Neural cell (in vitro differentiated cells): ENCODE measurements around the gene L3MBTL4. TPM values are rescaled to one million over a fixed set of nuclear protein-coding genes. Genes with fewer than 3 reads are reported as not detected.

Source experiments
- H2AFZ ChIP-seq: fragments of 200-600, 300-800 bp; sonication (generic), shearing (Covaris generic); 2 replicates; pipeline ENCODE4 v1.6.0; 2014; ENCODE audit warnings: low read depth, mild to moderate bottlenecking, antibody characterized with exemption, low read length, moderate library complexity
- H3F3A ChIP-seq: fragments of 200-600 bp; shearing (Covaris generic); 2 replicates; pipeline ENCODE4 v1.6.1; 2016; ENCODE audit warnings: mild to moderate bottlenecking, moderate library complexity, mixed read lengths, antibody characterized with exemption, low read length; ENCODE audit not compliant: insufficient read depth, poor library complexity, severe bottlenecking
- H3K27ac ChIP-seq: fragments of 200-600, 300-800 bp; sonication (generic), shearing (Covaris generic); 2 replicates; pipeline ENCODE4 v1.5.1; 2014; ENCODE audit warnings: mild to moderate bottlenecking, low read length, moderate library complexity
- H3K27me3 ChIP-seq: fragments of 300-800, 200-600 bp; sonication (generic), shearing (Covaris generic); 2 replicates; pipeline ENCODE4 v1.6.0; 2014; ENCODE audit warnings: mild to moderate bottlenecking, low read depth, low read length, moderate library complexity; ENCODE audit not compliant: insufficient read depth
- H3K36me3 ChIP-seq: fragments of 300-800, 200-600 bp; sonication (generic), shearing (Covaris generic); 2 replicates; pipeline ENCODE4 v1.5.1; 2014; ENCODE audit warnings: mild to moderate bottlenecking, antibody characterized with exemption, low read length, moderate library complexity; ENCODE audit not compliant: insufficient read depth
- H3K4me2 ChIP-seq: fragments of 300-800, 200-600 bp; sonication (generic), shearing (Covaris generic); 2 replicates; pipeline ENCODE4 v1.6.0; 2014; ENCODE audit warnings: mild to moderate bottlenecking, low read length
- H3K4me3 ChIP-seq: fragments of 300-800, 200-600 bp; sonication (generic), shearing (Covaris generic); 2 replicates; pipeline ENCODE4 v1.5.1; 2014; ENCODE audit warnings: mild to moderate bottlenecking, low read length, moderate library complexity
- H3K79me2 ChIP-seq: fragments of 200-600 bp; shearing (Covaris generic); replicated peaks from 2 replicates; pipeline ENCODE4 v1.6.0; 2014; ENCODE audit warnings: mild to moderate bottlenecking, low read length, moderate library complexity; ENCODE audit not compliant: insufficient read depth
- H3K9ac ChIP-seq: fragments of 300-800, 200-600 bp; sonication (generic), shearing (Covaris generic); 2 replicates; pipeline ENCODE4 v1.6.1; 2016; ENCODE audit warnings: mild to moderate bottlenecking, low read length, mixed read lengths
- H3K9me2 ChIP-seq: fragments of 200-600 bp; shearing (Covaris generic); 2 replicates; pipeline ENCODE4 v1.6.1; 2016; ENCODE audit warnings: mild to moderate bottlenecking, low read length, mixed read lengths; ENCODE audit not compliant: insufficient read depth
- H3K9me3 ChIP-seq: fragments of 200-600, 300-800 bp; sonication (generic), shearing (Covaris generic); 2 replicates; pipeline ENCODE4 v1.6.1; 2016; ENCODE audit warnings: mild to moderate bottlenecking, mixed run types, low read length, moderate library complexity, mixed read lengths
- H4K20me1 ChIP-seq: fragments of 200-600 bp; shearing (Covaris generic); 2 replicates; pipeline ENCODE4 v1.6.1; 2016; ENCODE audit warnings: mild to moderate bottlenecking, mixed run types; ENCODE audit not compliant: insufficient read depth
- EP300 ChIP-seq: fragments of 450-650 bp; conservative IDR thresholded peaks from 2 replicates; pipeline ENCODE4 v1.6.1; 2014; ENCODE audit warnings: antibody characterized with exemption, mild to moderate bottlenecking, moderate library complexity; ENCODE audit not compliant: poor library complexity, severe bottlenecking
- EZH2 ChIP-seq: fragments of 200-600, 300-800 bp; shearing (Covaris generic), sonication (generic); IDR thresholded peaks from 2 replicates; pipeline ENCODE4 v1.6.1; 2014; ENCODE audit warnings: antibody characterized with exemption, low read length, borderline replicate concordance, mild to moderate bottlenecking; ENCODE audit not compliant: insufficient read depth, poor library complexity, severe bottlenecking
- MXI1 ChIP-seq: fragments of 450-650 bp; conservative IDR thresholded peaks from 2 replicates; pipeline ENCODE4 v1.6.1; 2014; ENCODE audit warnings: antibody characterized with exemption, mild to moderate bottlenecking; ENCODE audit not compliant: poor library complexity, severe bottlenecking
- POLR2AphosphoS5 ChIP-seq: IDR thresholded peaks from 2 replicates; pipeline ENCODE4 v1.6.1; 2012
- RAD21 ChIP-seq: fragments of 450-650 bp; conservative IDR thresholded peaks from 2 replicates; pipeline ENCODE4 v1.6.1; 2014; ENCODE audit warnings: antibody characterized with exemption, mild to moderate bottlenecking, moderate library complexity
- SMC3 ChIP-seq: fragments of 450-650 bp; conservative IDR thresholded peaks from 2 replicates; pipeline ENCODE4 v1.6.1; 2014; ENCODE audit warnings: antibody characterized with exemption, mild to moderate bottlenecking, moderate library complexity; ENCODE audit not compliant: poor library complexity
- TAF1 ChIP-seq: IDR thresholded peaks from 2 replicates; pipeline ENCODE4 v1.6.1; 2012; ENCODE audit warnings: low read depth
- polyA plus RNA-seq: library from polyadenylated mRNA; depleted of rRNA; stranded (reverse); fragments of >200 nt; gene quantifications from 2 replicates; pipeline ENCODE4 v1.2.3, GENCODE V29; 2014
- TF ChIP-seq, protein P1 (sequence below): IDR thresholded peaks from 2 replicates; pipeline ENCODE4 v1.6.1; 2012; ENCODE audit warnings: borderline replicate concordance
- TF ChIP-seq, protein P2 (sequence below): fragments of 450-650 bp; IDR thresholded peaks from 2 replicates; pipeline ENCODE4 v1.5.1; 2014; ENCODE audit warnings: antibody characterized with exemption, mild to moderate bottlenecking, moderate library complexity; ENCODE audit not compliant: poor library complexity, severe bottlenecking

Gene L3MBTL4
- polyA plus RNA-seq, 1 donor from 2014 or later, result 0.90 TPM

DNA sequence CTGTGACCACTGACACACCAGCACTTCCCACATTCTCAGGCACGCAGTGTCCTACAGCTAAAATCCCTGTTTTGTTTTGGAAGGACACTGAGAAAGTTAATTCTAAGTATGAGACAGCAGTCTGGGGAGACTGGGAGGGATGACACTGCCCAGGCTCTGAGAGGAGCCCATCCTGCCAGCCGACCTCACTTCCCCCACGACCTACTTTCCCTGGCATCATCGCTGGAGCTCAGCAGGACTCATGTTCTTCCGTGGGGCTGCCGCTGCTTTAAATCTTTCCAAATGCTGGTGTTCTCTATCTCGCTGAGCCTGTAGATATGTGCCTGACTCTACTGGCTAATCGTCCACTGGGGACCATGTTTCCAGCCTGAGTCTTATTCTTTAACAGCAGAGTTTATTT is 450.6 kb downstream of the L3MBTL4 start:
- no peaks in the 10 kb centered on the region for H3K27me3 ChIP-seq
- no peak overlapping the region for H3K9ac ChIP-seq
- H4K20me1 ChIP-seq, result no peaks in the 10 kb centered on the region
- no peak overlapping the region for H3K4me3 ChIP-seq
- no peaks in the 10 kb centered on the region for H3K9me2 ChIP-seq
- no peak overlapping the region for H3K27ac ChIP-seq
- no peak overlapping the region for H2AFZ ChIP-seq
- TF ChIP-seq RAD21, result no peak
- no peak for TF ChIP-seq MXI1
- H3K36me3 ChIP-seq, result no peaks in the 10 kb centered on the region
- no peaks in the 10 kb centered on the region for H3K9me3 ChIP-seq
- H3K4me2 ChIP-seq, result no peak overlapping the region
- H3F3A ChIP-seq, result no peaks in the 10 kb centered on the region
- H3K79me2 ChIP-seq, result no peaks in the 10 kb centered on the region

DNA sequence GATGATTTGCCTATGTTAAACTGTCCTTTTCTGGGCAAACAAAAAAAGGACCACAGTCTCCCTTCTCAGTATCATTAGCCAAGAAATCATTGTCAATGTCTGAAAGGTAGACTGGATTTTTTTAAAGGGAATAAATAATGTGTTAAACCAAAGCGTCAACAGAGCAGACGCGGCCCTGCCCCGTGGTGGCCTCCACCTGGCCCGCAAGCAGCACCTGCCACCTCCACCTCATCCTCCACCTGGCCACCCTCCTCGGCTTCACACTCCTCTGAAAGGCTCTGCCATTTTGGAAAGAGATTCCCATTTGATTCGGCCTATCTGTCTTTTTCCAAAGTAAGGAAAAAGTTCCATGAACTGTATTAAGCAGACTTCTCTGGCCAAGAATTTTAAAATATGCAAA is 451.4 kb downstream of the L3MBTL4 start:
- H4K20me1 ChIP-seq, result no peaks in the 10 kb centered on the region
- H3K9me2 ChIP-seq, result no peaks in the 10 kb centered on the region
- no peak overlapping the region for H3K27ac ChIP-seq
- H2AFZ ChIP-seq, result no peak overlapping the region
- H3K9ac ChIP-seq, result no peak overlapping the region
- no peaks in the 10 kb centered on the region for H3K79me2 ChIP-seq
- no peak overlapping the region for H3K4me3 ChIP-seq
- no peaks in the 10 kb centered on the region for H3F3A ChIP-seq
- H3K27me3 ChIP-seq, result no peaks in the 10 kb centered on the region
- TF ChIP-seq, protein P1, sequence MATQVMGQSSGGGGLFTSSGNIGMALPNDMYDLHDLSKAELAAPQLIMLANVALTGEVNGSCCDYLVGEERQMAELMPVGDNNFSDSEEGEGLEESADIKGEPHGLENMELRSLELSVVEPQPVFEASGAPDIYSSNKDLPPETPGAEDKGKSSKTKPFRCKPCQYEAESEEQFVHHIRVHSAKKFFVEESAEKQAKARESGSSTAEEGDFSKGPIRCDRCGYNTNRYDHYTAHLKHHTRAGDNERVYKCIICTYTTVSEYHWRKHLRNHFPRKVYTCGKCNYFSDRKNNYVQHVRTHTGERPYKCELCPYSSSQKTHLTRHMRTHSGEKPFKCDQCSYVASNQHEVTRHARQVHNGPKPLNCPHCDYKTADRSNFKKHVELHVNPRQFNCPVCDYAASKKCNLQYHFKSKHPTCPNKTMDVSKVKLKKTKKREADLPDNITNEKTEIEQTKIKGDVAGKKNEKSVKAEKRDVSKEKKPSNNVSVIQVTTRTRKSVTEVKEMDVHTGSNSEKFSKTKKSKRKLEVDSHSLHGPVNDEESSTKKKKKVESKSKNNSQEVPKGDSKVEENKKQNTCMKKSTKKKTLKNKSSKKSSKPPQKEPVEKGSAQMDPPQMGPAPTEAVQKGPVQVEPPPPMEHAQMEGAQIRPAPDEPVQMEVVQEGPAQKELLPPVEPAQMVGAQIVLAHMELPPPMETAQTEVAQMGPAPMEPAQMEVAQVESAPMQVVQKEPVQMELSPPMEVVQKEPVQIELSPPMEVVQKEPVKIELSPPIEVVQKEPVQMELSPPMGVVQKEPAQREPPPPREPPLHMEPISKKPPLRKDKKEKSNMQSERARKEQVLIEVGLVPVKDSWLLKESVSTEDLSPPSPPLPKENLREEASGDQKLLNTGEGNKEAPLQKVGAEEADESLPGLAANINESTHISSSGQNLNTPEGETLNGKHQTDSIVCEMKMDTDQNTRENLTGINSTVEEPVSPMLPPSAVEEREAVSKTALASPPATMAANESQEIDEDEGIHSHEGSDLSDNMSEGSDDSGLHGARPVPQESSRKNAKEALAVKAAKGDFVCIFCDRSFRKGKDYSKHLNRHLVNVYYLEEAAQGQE, result no peak
- TF ChIP-seq TAF1 (no peak), EP300 (no peak), RAD21 (no peak), POLR2AphosphoS5 (no peak), SMC3 (no peak), EZH2 (no peak), MXI1 (no peak)
- TF ChIP-seq, protein P2, sequence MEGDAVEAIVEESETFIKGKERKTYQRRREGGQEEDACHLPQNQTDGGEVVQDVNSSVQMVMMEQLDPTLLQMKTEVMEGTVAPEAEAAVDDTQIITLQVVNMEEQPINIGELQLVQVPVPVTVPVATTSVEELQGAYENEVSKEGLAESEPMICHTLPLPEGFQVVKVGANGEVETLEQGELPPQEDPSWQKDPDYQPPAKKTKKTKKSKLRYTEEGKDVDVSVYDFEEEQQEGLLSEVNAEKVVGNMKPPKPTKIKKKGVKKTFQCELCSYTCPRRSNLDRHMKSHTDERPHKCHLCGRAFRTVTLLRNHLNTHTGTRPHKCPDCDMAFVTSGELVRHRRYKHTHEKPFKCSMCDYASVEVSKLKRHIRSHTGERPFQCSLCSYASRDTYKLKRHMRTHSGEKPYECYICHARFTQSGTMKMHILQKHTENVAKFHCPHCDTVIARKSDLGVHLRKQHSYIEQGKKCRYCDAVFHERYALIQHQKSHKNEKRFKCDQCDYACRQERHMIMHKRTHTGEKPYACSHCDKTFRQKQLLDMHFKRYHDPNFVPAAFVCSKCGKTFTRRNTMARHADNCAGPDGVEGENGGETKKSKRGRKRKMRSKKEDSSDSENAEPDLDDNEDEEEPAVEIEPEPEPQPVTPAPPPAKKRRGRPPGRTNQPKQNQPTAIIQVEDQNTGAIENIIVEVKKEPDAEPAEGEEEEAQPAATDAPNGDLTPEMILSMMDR, result no peak
- H3K9me3 ChIP-seq, result no peaks in the 10 kb centered on the region
- no peak overlapping the region for H3K4me2 ChIP-seq
- no peaks in the 10 kb centered on the region for H3K36me3 ChIP-seq

DNA sequence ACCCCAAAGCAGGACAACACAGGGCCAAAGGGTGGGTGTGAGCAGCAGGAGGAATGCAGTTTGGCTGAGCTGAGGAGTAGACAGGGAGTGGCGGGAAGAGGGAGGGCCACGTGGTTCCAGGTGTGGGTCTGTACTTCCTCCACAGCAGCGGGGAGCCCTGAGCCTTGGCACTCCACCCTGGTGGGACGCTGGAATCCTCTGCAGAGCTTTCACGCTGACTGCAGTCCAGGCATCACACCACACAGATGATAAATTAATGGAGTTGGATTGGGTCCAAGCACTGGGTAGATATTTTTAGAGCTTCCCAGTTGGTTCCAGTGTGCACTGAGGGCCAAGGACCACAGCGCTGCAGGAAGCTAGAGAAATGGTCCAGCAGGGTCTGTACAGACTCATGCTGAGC is 452.3 kb downstream of the L3MBTL4 start:
- Histone ChIP-seq H3K27me3 (no peaks in the 10 kb centered on the region), H3K9me2 (no peaks in the 10 kb centered on the region), H2AFZ (no peak overlapping the region), H3K4me3 (no peak overlapping the region), H3K9me3 (no peaks in the 10 kb centered on the region), H3K79me2 (no peaks in the 10 kb centered on the region), H3K4me2 (no peak overlapping the region), H3K9ac (no peak overlapping the region), H4K20me1 (no peaks in the 10 kb centered on the region), H3F3A (no peaks in the 10 kb centered on the region), H3K27ac (no peak overlapping the region), H3K36me3 (no peaks in the 10 kb centered on the region)
- TF ChIP-seq RAD21 (no peak), EP300 (no peak)
- TF ChIP-seq, protein P1, result no peak
